ENCODE results near the gene ITPRID2. TPM values are rescaled to one million over a fixed set of nuclear protein-coding genes. Genes with fewer than 3 reads are reported as not detected.

Gene ITPRID2
- polyA plus RNA-seq, 3 donors = 17.9 to 50.2 (median 23.0) TPM

DNA sequence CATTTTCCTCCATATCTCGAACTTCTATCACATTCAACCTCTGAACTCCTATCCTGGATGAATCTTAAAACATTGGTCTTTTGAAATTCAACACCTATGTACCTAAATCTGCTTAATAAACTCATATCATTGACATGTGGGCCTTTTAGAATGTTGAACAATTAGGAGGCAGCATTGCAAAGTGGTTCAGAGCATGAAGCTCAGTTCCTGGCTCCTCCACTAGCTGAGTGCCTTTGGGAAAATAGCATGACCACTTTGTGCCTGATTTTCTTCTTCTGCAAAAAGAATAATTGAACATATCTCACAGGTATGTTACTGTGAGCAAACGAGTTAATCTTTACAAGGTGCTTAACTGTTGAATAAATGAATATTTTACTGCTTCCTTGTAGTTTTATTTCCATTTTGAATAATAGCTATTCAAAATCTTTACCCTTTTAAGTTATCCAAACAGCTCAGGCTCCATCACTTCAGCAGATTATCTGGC is 14.3 kb upstream of the ITPRID2 start:
- no peaks in the 10 kb centered on the region for H3K9me3 ChIP-seq (replicated peaks in 1 of 2; ENCODE audit: control insufficient read depth in 1 of 2, insufficient read depth in 1 of 2, low read length in 2 of 2)

DNA sequence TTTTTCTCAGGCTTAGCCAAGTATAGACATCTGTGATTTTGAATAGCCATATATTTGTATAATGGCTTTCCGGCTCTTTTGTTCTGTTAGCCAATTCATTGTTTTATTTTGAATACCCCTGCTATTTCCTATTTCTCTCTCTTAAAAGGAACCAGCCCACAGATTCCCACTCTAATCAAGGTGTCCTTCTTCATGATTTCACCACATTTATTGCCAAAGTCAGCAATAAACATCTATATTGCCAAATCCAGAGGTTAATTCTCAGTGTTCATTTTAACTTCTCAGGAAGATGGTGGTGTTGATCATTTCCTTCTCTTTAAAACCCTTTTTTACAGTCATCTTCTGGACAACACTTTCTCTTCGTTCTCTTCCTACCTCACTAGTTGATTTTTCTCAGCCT is 13.1 kb upstream of the ITPRID2 start:
- no peak overlapping the region for H3K4me3 Mint-ChIP-seq
- WGBS (ENCODE audit: insufficient coverage) = 30% methylated on average over 1 of the region's 2 CpGs
- no peaks in the 10 kb centered on the region for H4K20me1 ChIP-seq (ENCODE audit: insufficient read depth, low read length)

More for the DNA sequence above, 14.3 kb upstream of the ITPRID2 start:
- TF ChIP-seq, protein P1, sequence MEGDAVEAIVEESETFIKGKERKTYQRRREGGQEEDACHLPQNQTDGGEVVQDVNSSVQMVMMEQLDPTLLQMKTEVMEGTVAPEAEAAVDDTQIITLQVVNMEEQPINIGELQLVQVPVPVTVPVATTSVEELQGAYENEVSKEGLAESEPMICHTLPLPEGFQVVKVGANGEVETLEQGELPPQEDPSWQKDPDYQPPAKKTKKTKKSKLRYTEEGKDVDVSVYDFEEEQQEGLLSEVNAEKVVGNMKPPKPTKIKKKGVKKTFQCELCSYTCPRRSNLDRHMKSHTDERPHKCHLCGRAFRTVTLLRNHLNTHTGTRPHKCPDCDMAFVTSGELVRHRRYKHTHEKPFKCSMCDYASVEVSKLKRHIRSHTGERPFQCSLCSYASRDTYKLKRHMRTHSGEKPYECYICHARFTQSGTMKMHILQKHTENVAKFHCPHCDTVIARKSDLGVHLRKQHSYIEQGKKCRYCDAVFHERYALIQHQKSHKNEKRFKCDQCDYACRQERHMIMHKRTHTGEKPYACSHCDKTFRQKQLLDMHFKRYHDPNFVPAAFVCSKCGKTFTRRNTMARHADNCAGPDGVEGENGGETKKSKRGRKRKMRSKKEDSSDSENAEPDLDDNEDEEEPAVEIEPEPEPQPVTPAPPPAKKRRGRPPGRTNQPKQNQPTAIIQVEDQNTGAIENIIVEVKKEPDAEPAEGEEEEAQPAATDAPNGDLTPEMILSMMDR (IDR thresholded peaks at IDR 0.05) = no peak
- H3K4me1 ChIP-seq (ENCODE audit: control insufficient read depth in 1 of 2, insufficient read depth in 2 of 2, low read length in 2 of 2) = peaks cover 7 to 11% of the 10 kb centered on the region in 2 donors
- no peak overlapping the region for H3K4me2 ChIP-seq (replicated peaks; ENCODE audit: extremely low read depth, low read length, poor library complexity, severe bottlenecking)
- H4K20me1 ChIP-seq (ENCODE audit: insufficient read depth, low read length) = no peaks in the 10 kb centered on the region
- Mint-ChIP-seq H3K4me3 (no peak overlapping the region), H3K4me1 (peaks cover 3% of the 10 kb centered on the region), H3K27me3 (ENCODE audit: low read depth in 3 of 3) (peaks cover 0 to 2% (median 1%) of the 10 kb centered on the region in 3 donors), H3K36me3 (no peaks in the 10 kb centered on the region), H3K9me3 (no peaks in the 10 kb centered on the region), H3K27ac (no peak overlapping the region)
- peak overlapping the region; percentile 6 for H2AFZ ChIP-seq (ENCODE audit: insufficient read depth, low read depth, low read length, poor library complexity, severe bottlenecking)
- H3K79me2 ChIP-seq (ENCODE audit: insufficient read depth, low read length) = no peaks in the 10 kb centered on the region
- no CpG with 5 or more reads among the region's 2 CpGs for WGBS (ENCODE audit: insufficient coverage)
- intact Hi-C loops (cut with micrococcal nuclease) = no loop called here
- no peak for DNase-seq
- H3K27ac ChIP-seq (ENCODE audit: low read depth in 1 of 2, low read length in 2 of 2) = peak overlapping the region in 1 of 2 donors; percentile 46
- no peaks in the 10 kb centered on the region for H3K36me3 ChIP-seq (replicated peaks in 1 of 2; ENCODE audit: control insufficient read depth in 1 of 2, insufficient read depth in 2 of 2, low read length in 2 of 2)
- H3K4me3 ChIP-seq (replicated peaks in 1 of 3; ENCODE audit: low read depth in 2 of 3, low read length in 3 of 3) = no peak overlapping the region
- no peaks in the 10 kb centered on the region for H3K27me3 ChIP-seq (ENCODE audit: control insufficient read depth in 2 of 2, insufficient read depth in 2 of 2, low read length in 2 of 2)
- no peak overlapping the region for H3K9ac ChIP-seq (ENCODE audit: insufficient read depth, low read length, poor library complexity, severe bottlenecking)

More for the DNA sequence above, 13.1 kb upstream of the ITPRID2 start:
- no peak overlapping the region for H3K4me3 ChIP-seq (replicated peaks in 1 of 3; ENCODE audit: low read depth in 2 of 3, low read length in 3 of 3)
- intact Hi-C loops (cut with micrococcal nuclease) = no loop called here
- H2AFZ ChIP-seq (ENCODE audit: insufficient read depth, low read depth, low read length, poor library complexity, severe bottlenecking) = no peak overlapping the region
- H3K4me2 ChIP-seq (replicated peaks; ENCODE audit: extremely low read depth, low read length, poor library complexity, severe bottlenecking) = no peak overlapping the region
- H3K79me2 ChIP-seq (ENCODE audit: insufficient read depth, low read length) = no peaks in the 10 kb centered on the region
- Mint-ChIP-seq H3K4me1 (peaks cover 3% of the 10 kb centered on the region), H3K9me3 (no peaks in the 10 kb centered on the region), H3K36me3 (no peaks in the 10 kb centered on the region), H3K27me3 (ENCODE audit: low read depth in 3 of 3) (peaks cover 1 to 2% (median 2%) of the 10 kb centered on the region in 3 donors), H3K27ac (no peak overlapping the region)
- no peak for DNase-seq
- TF ChIP-seq, protein P1 (IDR thresholded peaks at IDR 0.05) = no peak
- no peak overlapping the region for H3K27ac ChIP-seq (ENCODE audit: low read depth in 1 of 2, low read length in 2 of 2)
- no peaks in the 10 kb centered on the region for H3K27me3 ChIP-seq (ENCODE audit: control insufficient read depth in 2 of 2, insufficient read depth in 2 of 2, low read length in 2 of 2)
- H3K36me3 ChIP-seq (replicated peaks in 1 of 2; ENCODE audit: control insufficient read depth in 1 of 2, insufficient read depth in 2 of 2, low read length in 2 of 2) = no peaks in the 10 kb centered on the region
- H3K9me3 ChIP-seq (replicated peaks in 1 of 2; ENCODE audit: control insufficient read depth in 1 of 2, insufficient read depth in 1 of 2, low read length in 2 of 2) = no peaks in the 10 kb centered on the region
- no peak overlapping the region for H3K9ac ChIP-seq (ENCODE audit: insufficient read depth, low read length, poor library complexity, severe bottlenecking)
- peaks cover 7 to 11% of the 10 kb centered on the region in 2 donors for H3K4me1 ChIP-seq (ENCODE audit: control insufficient read depth in 1 of 2, insufficient read depth in 2 of 2, low read length in 2 of 2)
